H1 (cell line): ENCODE measurements around the gene CRB2. TPM values are rescaled to one million over a fixed set of nuclear protein-coding genes. Genes with fewer than 3 reads are reported as not detected.

Source experiments
- CTCF ChIA-PET: fragments of 300-600 bp; sonication (Branson Sonifier 250); formaldehyde crosslinking; loops from one replicate; lab custom pipeline; 2021; ENCODE audit not compliant: partially characterized antibody; lab: Charles Lee
- POLR2A ChIA-PET: fragments of 300-600 bp; sonication (Branson Sonifier 250); formaldehyde crosslinking; loops from one replicate; lab custom pipeline; 2021; ENCODE audit warnings: inconsistent platforms; ENCODE audit not compliant: partially characterized antibody; lab: Charles Lee
- DNase-seq, 2 experiments: peaks; one replicate each; pipeline versions ENCODE4 v3.0.0 to v3.0.0-alpha.2; 2010 to 2022; ENCODE audit warnings: low spot score in 2 of 2, low read depth in 1 of 2, mixed read lengths in 1 of 2
- FAIRE-seq: peaks from 2 replicates; lab custom pipeline; 2011; peaks lifted over from hg19 to GRCh38; lab: Jason Lieb, UNC
- H2AFZ ChIP-seq: 2 replicates; pipeline ENCODE4 v1.8.1; 2012; ENCODE audit warnings: low read length, inconsistent platforms
- H2AK5ac ChIP-seq: 2 replicates; pipeline ENCODE4 v1.6.1; 2013; ENCODE audit warnings: low read depth, low read length
- H2BK120ac ChIP-seq: replicated peaks from 2 replicates; pipeline ENCODE3; 2013; ENCODE audit warnings: low read depth, low read length, inconsistent platforms
- H2BK12ac ChIP-seq: 2 replicates; pipeline ENCODE4 v1.6.1; 2013; ENCODE audit warnings: low read depth, low read length
- H2BK15ac ChIP-seq: 2 replicates; pipeline ENCODE4 v1.6.1; 2013; ENCODE audit warnings: low read length
- H2BK20ac ChIP-seq: 2 replicates; pipeline ENCODE4 v1.6.1; 2013; ENCODE audit warnings: low read length
- H2BK5ac ChIP-seq: 2 replicates; pipeline ENCODE4 v1.6.1; 2013; ENCODE audit warnings: low read depth, low read length
- H3K14ac ChIP-seq: 2 replicates; pipeline ENCODE4 v1.6.1; 2013; ENCODE audit warnings: inconsistent platforms; ENCODE audit not compliant: insufficient read length
- H3K18ac ChIP-seq: 2 replicates; pipeline ENCODE4 v1.6.1; 2013; ENCODE audit warnings: low read length; ENCODE audit errors: extremely low read depth
- H3K23ac ChIP-seq: 2 replicates; pipeline ENCODE4 v1.6.1; 2013; ENCODE audit warnings: inconsistent platforms; ENCODE audit not compliant: insufficient read length
- H3K23me2 ChIP-seq: 2 replicates; pipeline ENCODE4 v1.6.1; 2013; ENCODE audit warnings: low read depth, low read length
- H3K27ac ChIP-seq: 2 replicates; pipeline ENCODE4 v1.6.1; 2011; ENCODE audit warnings: low read depth, low read length, inconsistent platforms
- H3K27me3 ChIP-seq, 4 experiments: replicated peaks in 1 of 4; 1 replicate in 1 of 4; 2 replicates in 3 of 4; pipeline versions ENCODE4 v1.6.1 to v1.8.1; 2011 to 2013; ENCODE audit warnings: low read length in 3 of 4, mild to moderate bottlenecking in 3 of 4, inconsistent platforms in 2 of 4, mixed read lengths in 2 of 4, moderate library complexity in 1 of 4; ENCODE audit not compliant: control insufficient read depth in 3 of 4, insufficient read depth in 3 of 4; ENCODE audit errors: extremely low read depth in 1 of 4
- H3K36me3 ChIP-seq, 4 experiments: 2 replicates each; pipeline versions ENCODE4 v1.6.1 to v1.8.1; 2011 to 2013; ENCODE audit warnings: mild to moderate bottlenecking in 4 of 4, low read length in 3 of 4, moderate library complexity in 2 of 4, control low read depth in 1 of 4, inconsistent platforms in 1 of 4; ENCODE audit not compliant: insufficient read depth in 4 of 4, control insufficient read depth in 2 of 4
- H3K4ac ChIP-seq: replicated peaks from 2 replicates; pipeline ENCODE3; 2013; ENCODE audit warnings: low read length, low read depth, mixed read lengths, inconsistent platforms; ENCODE audit not compliant: insufficient read length
- H3K4me1 ChIP-seq, 4 experiments: replicated peaks in 1 of 4; 1 replicate in 1 of 4; 2 replicates in 3 of 4; pipeline versions ENCODE4 v1.6.1 to v1.8.1; 2011 to 2013; ENCODE audit warnings: low read length in 3 of 4, inconsistent platforms in 2 of 4, mixed read lengths in 1 of 4; ENCODE audit not compliant: insufficient read depth in 4 of 4, control insufficient read depth in 3 of 4
- H3K4me2 ChIP-seq, 2 experiments: 2 replicates each; pipeline versions ENCODE4 v1.6.1 to v1.8.1; 2011 to 2013; ENCODE audit warnings: low read depth in 2 of 2, low read length in 2 of 2, control low read depth in 1 of 2, inconsistent platforms in 1 of 2, mild to moderate bottlenecking in 1 of 2; ENCODE audit not compliant: insufficient read depth in 1 of 2
- H3K4me3 ChIP-seq, 4 experiments: fragments of 200-600, 300-600 bp in 1 of 4; sonication (generic), shearing (Covaris generic), sonication (Bioruptor Twin) in 1 of 4; 2 replicates each; pipeline versions ENCODE4 v1.5.1 to v1.8.1; 2011 to 2016; ENCODE audit warnings: low read length in 4 of 4, low read depth in 3 of 4, control low read depth in 2 of 4, inconsistent platforms in 2 of 4, mild to moderate bottlenecking in 2 of 4, mixed read lengths in 1 of 4, moderate library complexity in 1 of 4; ENCODE audit not compliant: insufficient read depth in 2 of 4; ENCODE audit errors: extremely low read depth in 1 of 4
- H3K56ac ChIP-seq: replicated peaks from 2 replicates; pipeline ENCODE3; 2013; ENCODE audit warnings: low read depth, mild to moderate bottlenecking, mixed read lengths, low read length, inconsistent platforms; ENCODE audit not compliant: insufficient read length
- H3K79me1 ChIP-seq: 2 replicates; pipeline ENCODE4 v1.6.1; 2013; ENCODE audit warnings: low read depth, low read length, control low read depth
- H3K79me2 ChIP-seq, 2 experiments: 2 replicates each; pipeline versions ENCODE4 v1.6.1 to v1.8.1; 2012 to 2013; ENCODE audit warnings: low read length in 2 of 2, mild to moderate bottlenecking in 2 of 2, inconsistent platforms in 1 of 2; ENCODE audit not compliant: insufficient read depth in 2 of 2, control insufficient read depth in 1 of 2
- H3K9ac ChIP-seq, 4 experiments: replicated peaks in 1 of 4; 1 replicate in 1 of 4; 2 replicates in 3 of 4; pipeline versions ENCODE4 v1.6.1 to v1.8.1; 2011 to 2013; ENCODE audit warnings: low read depth in 3 of 4, low read length in 3 of 4, control low read depth in 2 of 4, mild to moderate bottlenecking in 2 of 4, moderate library complexity in 2 of 4, inconsistent platforms in 1 of 4; ENCODE audit errors: extremely low read depth in 1 of 4
- H3K9me3 ChIP-seq, 2 experiments: 2 replicates each; pipeline versions ENCODE4 v1.6.1 to v1.8.1; 2012 to 2013; ENCODE audit warnings: mild to moderate bottlenecking in 2 of 2, moderate library complexity in 2 of 2, control low read depth in 1 of 2, inconsistent platforms in 1 of 2, low read depth in 1 of 2, low read length in 1 of 2, mixed read lengths in 1 of 2; ENCODE audit not compliant: insufficient read depth in 2 of 2
- H4K20me1 ChIP-seq, 2 experiments: replicated peaks in 1 of 2; 2 replicates each; pipeline versions ENCODE3 to v1.8.1; 2011 to 2013; ENCODE audit warnings: inconsistent platforms in 2 of 2, low read length in 2 of 2, mild to moderate bottlenecking in 1 of 2; ENCODE audit not compliant: insufficient read depth in 2 of 2, control insufficient read depth in 1 of 2
- H4K5ac ChIP-seq: 2 replicates; pipeline ENCODE4 v1.6.1; 2013; ENCODE audit warnings: low read length, low read depth, mixed read lengths, inconsistent platforms; ENCODE audit not compliant: insufficient read length
- H4K8ac ChIP-seq: 2 replicates; pipeline ENCODE4 v1.8.0; 2013; ENCODE audit warnings: mild to moderate bottlenecking, moderate library complexity, low read length, inconsistent platforms; ENCODE audit not compliant: insufficient read depth; ENCODE audit errors: extremely low read depth
- H4K91ac ChIP-seq: replicated peaks from 2 replicates; pipeline ENCODE3; 2013; ENCODE audit warnings: low read length, mixed read lengths, inconsistent platforms; ENCODE audit not compliant: insufficient read length
- ATF3 ChIP-seq: IDR thresholded peaks from 2 replicates; pipeline ENCODE4 v1.6.1; 2011; ENCODE audit warnings: low read depth, mild to moderate bottlenecking, low read length; ENCODE audit not compliant: insufficient read depth
- CBX5 ChIP-seq: fragments of 300-800, 300-1000 bp; sonication (generic); IDR thresholded peaks from 2 replicates; pipeline ENCODE4 v1.7.1; 2016; ENCODE audit warnings: antibody characterized with exemption, low read length, low read depth
- CBX8 ChIP-seq: fragments of 300-800, 300-1000 bp; sonication (generic); IDR thresholded peaks from 2 replicates; pipeline ENCODE4 v1.7.1; 2016; ENCODE audit warnings: low read depth, low read length, borderline replicate concordance
- GABPA ChIP-seq: IDR thresholded peaks from 2 replicates; pipeline ENCODE4 v1.6.1; 2011; ENCODE audit warnings: mild to moderate bottlenecking, low read length, moderate library complexity, borderline replicate concordance; ENCODE audit not compliant: insufficient read depth
- HDAC2 ChIP-seq, 2 experiments: fragments of 300-600 bp in 1 of 2; sonication (generic) in 1 of 2; IDR thresholded peaks; 2 replicates each; pipeline ENCODE4 v1.6.1; 2011 to 2012; ENCODE audit warnings: low read depth in 2 of 2, low read length in 2 of 2, mild to moderate bottlenecking in 2 of 2, moderate library complexity in 2 of 2, borderline replicate concordance in 1 of 2, inconsistent platforms in 1 of 2
- RNF2 ChIP-seq: fragments of 200-900, 300-1000 bp; sonication (generic); IDR thresholded peaks from 2 replicates; pipeline ENCODE4 v1.7.1; 2016; ENCODE audit warnings: borderline replicate concordance, low read depth, mild to moderate bottlenecking, antibody characterized with exemption, low read length; ENCODE audit not compliant: poor library complexity, severe bottlenecking; ENCODE audit errors: missing control alignments
- SIX5 ChIP-seq: IDR thresholded peaks from 2 replicates; pipeline ENCODE4 v1.6.1; 2011; ENCODE audit warnings: mild to moderate bottlenecking, low read depth, low read length
- SUZ12 ChIP-seq: fragments of 200-600 bp; sonication (generic); IDR thresholded peaks from 2 replicates; pipeline ENCODE4 v1.6.1; 2012; ENCODE audit warnings: mild to moderate bottlenecking, inconsistent platforms, low read length, moderate library complexity, mixed read lengths
- WGBS, 2 experiments: shearing (Covaris generic) in 1 of 2; methylation state at CpG; one replicate each; pipeline versions ENCODE4 v1.1.6 to v1.1.7; 2013 to 2015; ENCODE audit warnings: low lambda C conversion rate in 2 of 2, mixed read lengths in 2 of 2, inconsistent platforms in 1 of 2, low coverage in 1 of 2, missing lambda C conversion rate in 1 of 2; ENCODE audit not compliant: insufficient replicate concordance in 2 of 2, insufficient coverage in 1 of 2, insufficient read length in 1 of 2; ENCODE audit errors: extremely low coverage in 1 of 2, missing lambda C conversion rate in 1 of 2; 5-methylcytosine and 5-hydroxymethylcytosine counted together
- polyA plus RNA-seq, 7 experiments: library from polyadenylated mRNA; depleted of rRNA in 3 of 7; stranded (reverse) in 5 of 7; unstranded in 2 of 7; fragments of >200 nt in 5 of 7; fragments of 200-250 nt in 2 of 7; gene quantifications; 1 replicate in 5 of 7; 2 replicates in 1 of 7; 4 replicates in 1 of 7; pipeline versions ENCODE4 v1.2.1 to v1.2.3, GENCODE V29; 2011 to 2013; ENCODE audit warnings: missing spikeins in 2 of 7, mixed read lengths in 2 of 7
- total RNA-seq: library from RNA; stranded (reverse); fragmentation: NEBNext Ultra II Directional; extraction: Animal tissue kit (Norgen Biotek cat#: 25700); gene quantifications from 2 replicates; pipeline ENCODE4 v1.2.1, GENCODE V29; 2021

CRB2 gene
- total and polyA plus RNA-seq, 2 of the 8 experiments (the other 6 are each of a cell fraction or from before 2014, with no cell fraction given), result 4.0 to 8.4 TPM

DNA sequence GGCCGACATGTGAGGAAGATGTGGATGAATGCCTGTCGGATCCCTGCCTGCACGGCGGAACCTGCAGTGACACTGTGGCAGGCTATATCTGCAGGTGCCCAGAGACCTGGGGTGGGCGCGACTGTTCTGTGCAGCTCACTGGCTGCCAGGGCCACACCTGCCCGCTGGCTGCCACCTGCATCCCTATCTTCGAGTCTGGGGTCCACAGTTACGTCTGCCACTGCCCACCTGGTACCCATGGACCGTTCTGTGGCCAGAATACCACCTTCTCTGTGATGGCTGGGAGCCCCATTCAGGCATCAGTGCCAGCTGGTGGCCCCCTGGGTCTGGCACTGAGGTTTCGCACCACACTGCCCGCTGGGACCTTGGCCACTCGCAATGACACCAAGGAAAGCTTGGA is 14.1 kb downstream of the CRB2 start:
- Histone ChIP-seq H2BK5ac (no peak overlapping the region), H3K9ac (no peak overlapping the region), H3K23ac (no peak overlapping the region), H3K27me3 (peaks cover 0 to 31% (median 24%) of the 10 kb centered on the region in 4 experiments; a peak in 5 of 7 replicates), H2BK12ac (no peak overlapping the region), H3K4me3 (no peak overlapping the region), H4K20me1 (peaks cover 1 to 13% of the 10 kb centered on the region in 2 experiments), H3K23me2 (0 out of 2 replicates have a peak, but pooled peaks cover 3% of the 10 kb centered on the region), H2BK120ac (no peak overlapping the region), H3K14ac (no peak overlapping the region), H3K36me3 (peaks cover 0 to 5% (median 2%) of the 10 kb centered on the region in 4 experiments; a peak in 1 of 8 replicates), H3K79me2 (no peaks in the 10 kb centered on the region), H3K56ac (no peak overlapping the region), H2AFZ (no peak overlapping the region), H4K91ac (no peak overlapping the region), H3K18ac (no peak overlapping the region), H2BK20ac (no peak overlapping the region), H3K9me3 (no peaks in the 10 kb centered on the region), H2AK5ac (no peak overlapping the region), H3K4me1 (peaks cover 0 to 34% (median 17%) of the 10 kb centered on the region in 4 experiments; a peak in 6 of 7 replicates), H3K27ac (no peak overlapping the region), H3K4me2 (no peak overlapping the region), H4K8ac (no peak overlapping the region), H3K79me1 (no peaks in the 10 kb centered on the region), H4K5ac (no peak overlapping the region), H2BK15ac (no peak overlapping the region), H3K4ac (no peak overlapping the region)
- ChIA-PET POLR2A (interaction anchor here (0.6 to 0.9 kb wide), 2 partner anchors 8 to 644 kb away, joined by 3 to 4 read pairs; no protein-coding TSS in a partner anchor), CTCF (interaction anchor here (0.6 to 5.7 kb wide), 5 partner anchors 10 to 383 kb away, joined by 3 to 43 read pairs (median 6); partner anchors contain the start of gene CRB2)
- TF ChIP-seq RNF2, result no peak
- no peak for TF ChIP-seq CBX8
- TF ChIP-seq CBX5, result no peak
- no peak for TF ChIP-seq SUZ12
- no peak for TF ChIP-seq HDAC2 (IDR thresholded peaks at IDR 0.05; ENCODE audit: borderline replicate concordance in 1 of 2, low read depth in 2 of 2, low read length in 2 of 2)
- TF ChIP-seq ATF3, result no peak
- TF ChIP-seq GABPA, result no peak
- no peak for TF ChIP-seq SIX5
- DNase-seq (no peak), FAIRE-seq (no peak)
- WGBS, 2 experiments, result 95% methylated on average over 13 of the region's 13 CpGs; no CpG with 5 or more reads in 1 of the 2 experiments
